ENCODE results near the gene COL5A1. TPM values are rescaled to one million over a fixed set of nuclear protein-coding genes. Genes with fewer than 3 reads are reported as not detected.

COL5A1 gene
- total and polyA plus RNA-seq, 11 donors, result 7.6 to 91.3 (median 13.4) TPM

- Histone ChIP-seq H3K4me1 (no peaks in the 10 kb centered on the region), H3K36me3 (peaks cover 0 to 23% (median 0%) of the 10 kb centered on the region in 9 donors), H3K4me3 (no peak overlapping the region), H3K27me3 (no peaks in the 10 kb centered on the region), H3K27ac (no peak overlapping the region), H3K9me3 (no peaks in the 10 kb centered on the region)
- DNase-seq (no peak), ATAC-seq (peak in 1 of 4 donors; percentile 8)
- intact Hi-C loops (cut with DNase I), result no loop called here
- WGBS, 4 donors, result 89 to 94% (median 91%) methylated on average over 3 of the region's 3 CpGs
- TF ChIP-seq POLR2A (IDR thresholded peaks at IDR 0.05) (no peak), CTCF (IDR thresholded peaks at IDR 0.05) (no peak)
These were observed 205.5 kb downstream of the COL5A1 start for GRCh38 chr9:134847138-134847537.

GRCh38 chr9:134847752-134848432 is 206.3 kb downstream of the COL5A1 start:
- Histone ChIP-seq H3K9me3 (no peaks in the 10 kb centered on the region), H3K4me3 (no peak overlapping the region), H3K27ac (no peak overlapping the region), H3K36me3 (peaks cover 0 to 16% (median 0%) of the 10 kb centered on the region in 9 donors), H3K4me1 (no peaks in the 10 kb centered on the region), H3K27me3 (no peaks in the 10 kb centered on the region)
- DNase-seq (no peak), ATAC-seq (peak; percentile 36 to 58 (median 54))
- no peak for TF ChIP-seq CTCF (IDR thresholded peaks at IDR 0.05)
- no peak for TF ChIP-seq POLR2A (IDR thresholded peaks at IDR 0.05)
- WGBS, 4 donors, result 66 to 81% (median 76%) methylated on average over 15 to 16 of the region's 16 CpGs
- intact Hi-C loops (cut with DNase I), result no loop called here

GRCh38 chr9:134848504-134848903 is 206.9 kb downstream of the COL5A1 start:
- ATAC-seq (peak in 1 of 4 donors; percentile 13), DNase-seq (no peak)
- no peak for TF ChIP-seq CTCF (IDR thresholded peaks at IDR 0.05)
- no peak for TF ChIP-seq POLR2A (IDR thresholded peaks at IDR 0.05)
- no peaks in the 10 kb centered on the region for H3K9me3 ChIP-seq
- no peak overlapping the region for H3K4me3 ChIP-seq
- intact Hi-C loops (cut with DNase I), result no loop called here
- no peaks in the 10 kb centered on the region for H3K27me3 ChIP-seq
- no peak overlapping the region for H3K27ac ChIP-seq
- H3K4me1 ChIP-seq, result no peaks in the 10 kb centered on the region
- WGBS, 4 donors, result 78 to 91% (median 87%) methylated on average over 8 to 10 of the region's 10 CpGs
- peaks cover 0 to 14% (median 0%) of the 10 kb centered on the region in 9 donors for H3K36me3 ChIP-seq

GRCh38 chr9:134850611-134851010 is 209.0 kb downstream of the COL5A1 start:
- Histone ChIP-seq H3K36me3 (no peaks in the 10 kb centered on the region), H3K4me3 (no peak overlapping the region), H3K9me3 (no peaks in the 10 kb centered on the region), H3K27ac (no peak overlapping the region), H3K4me1 (no peaks in the 10 kb centered on the region), H3K27me3 (no peaks in the 10 kb centered on the region)
- ATAC-seq (no peak), DNase-seq (no peak)
- TF ChIP-seq CTCF (IDR thresholded peaks at IDR 0.05), result no peak
- TF ChIP-seq POLR2A (IDR thresholded peaks at IDR 0.05), result no peak
- intact Hi-C loops (cut with DNase I), result no loop called here
- WGBS, 4 donors, result 80 to 87% (median 83%) methylated on average over 5 to 9 of the region's 9 CpGs

All from heart left ventricle (tissue), 16 donors.